A549 (cell line): ENCODE measurements around the gene ZNF566.

Experiments used
- CBX8 ChIP-seq: fragments of 200-600 bp; sonication (generic); IDR thresholded peaks from 2 replicates; pipeline ENCODE4 v1.6.1; 2016
- CHD2 ChIP-seq: fragments of 150-350 bp; IDR thresholded peaks from 2 replicates; pipeline ENCODE4 v1.6.1; 2014; ENCODE audit warnings: low read length; ENCODE audit not compliant: partially characterized antibody
- CTCF ChIP-seq: fragments of >200 bp; sonication (Bioruptor Twin); formaldehyde crosslinking; IDR thresholded peaks from 3 replicates; pipeline ENCODE4 v1.5.1; 2016
- E2F6 ChIP-seq: IDR thresholded peaks from 2 replicates; pipeline ENCODE4 v1.6.1; 2012; ENCODE audit warnings: low read depth, borderline replicate concordance
- EP300 ChIP-seq, 2 experiments: fragments of >200 bp; sonication (Bioruptor Twin); formaldehyde crosslinking; IDR thresholded peaks; 2 replicates in 1 of 2; 3 replicates in 1 of 2; pipeline ENCODE4 v1.6.1; 2016 to 2017
- JUN ChIP-seq, 2 experiments: fragments of >200 bp; sonication (Bioruptor Twin); formaldehyde crosslinking; IDR thresholded peaks; 2 replicates in 1 of 2; 3 replicates in 1 of 2; pipeline ENCODE4 v1.6.1; 2016 to 2017
- JUNB ChIP-seq: fragments of >200 bp; sonication (Bioruptor Twin); formaldehyde crosslinking; IDR thresholded peaks from 2 replicates; pipeline ENCODE4 v1.6.1; 2016
- POLR2A ChIP-seq: IDR thresholded peaks from 2 replicates; pipeline ENCODE4 v1.6.1; 2012; ENCODE audit warnings: mild to moderate bottlenecking, low read length
- RCOR1 ChIP-seq: fragments of 150-350 bp; IDR thresholded peaks from 2 replicates; pipeline ENCODE4 v1.6.1; 2014; ENCODE audit warnings: antibody characterized with exemption, low read length, low read depth
- RFX5 ChIP-seq: fragments of 450-650 bp; IDR thresholded peaks from 2 replicates; pipeline ENCODE4 v1.7.1; 2014; ENCODE audit warnings: antibody characterized with exemption, mild to moderate bottlenecking, moderate library complexity
- ZFP36 ChIP-seq: fragments of 450-650 bp; IDR thresholded peaks from 2 replicates; pipeline ENCODE4 v1.6.1; 2014; ENCODE audit warnings: borderline replicate concordance; ENCODE audit not compliant: partially characterized antibody

GRCh38 chr19:36501973-36502372 is 12.6 kb upstream of the ZNF566 start:
- TF ChIP-seq E2F6 (no peak), RFX5 (no peak), EP300 (IDR thresholded peaks at IDR 0.05) (no peak), POLR2A (no peak), ZFP36 (no peak), JUNB (no peak), JUN (IDR thresholded peaks at IDR 0.05) (no peak), RCOR1 (no peak), CHD2 (no peak), CBX8 (no peak), CTCF (no peak)
